Mesendoderm (in vitro differentiated cells): ENCODE data around the gene PROCA1.
"Not testable (repeated sequence)": the region's sequence is repeated elsewhere in the genome, so short reads cannot be mapped to it uniquely, and the experiment has no call there.

ENCODE experiments used
- DNase-seq: peaks from one replicate; pipeline ENCODE4 v3.0.0; 2013
- H2AK5ac ChIP-seq: 2 replicates; pipeline ENCODE4 v1.6.1; 2013; ENCODE audit warnings: low read length, inconsistent platforms
- H2BK120ac ChIP-seq: 2 replicates; pipeline ENCODE4 v1.6.1; 2013; ENCODE audit warnings: low read depth, mild to moderate bottlenecking, low read length, moderate library complexity, mixed read lengths
- H2BK15ac ChIP-seq: replicated peaks from 2 replicates; pipeline ENCODE4 v1.6.1; 2013; ENCODE audit warnings: low read depth, mild to moderate bottlenecking, moderate library complexity
- H2BK5ac ChIP-seq: 2 replicates; pipeline ENCODE4 v1.6.1; 2013; ENCODE audit warnings: low read length, inconsistent platforms
- H3K18ac ChIP-seq: 2 replicates; pipeline ENCODE4 v1.6.1; 2013; ENCODE audit warnings: mild to moderate bottlenecking, low read length, mixed read lengths
- H3K23ac ChIP-seq: one replicate; pipeline ENCODE4 v1.6.1; 2013; ENCODE audit warnings: low read length
- H3K27ac ChIP-seq: 2 replicates; pipeline ENCODE4 v1.5.1; 2013; ENCODE audit warnings: low read depth, mild to moderate bottlenecking, inconsistent platforms, low read length, moderate library complexity
- H3K27me3 ChIP-seq: 2 replicates; pipeline ENCODE4 v1.6.1; 2013; ENCODE audit warnings: low read length, control low read depth, mild to moderate bottlenecking, inconsistent platforms; ENCODE audit not compliant: insufficient read depth, poor library complexity
- H3K36me3 ChIP-seq: 2 replicates; pipeline ENCODE4 v1.6.1; 2013; ENCODE audit warnings: low read length, inconsistent platforms; ENCODE audit not compliant: control insufficient read depth, insufficient read depth
- H3K4ac ChIP-seq: one replicate; pipeline ENCODE4 v1.6.1; 2013; ENCODE audit warnings: low read depth, mild to moderate bottlenecking, low read length, moderate library complexity
- H3K4me1 ChIP-seq: 2 replicates; pipeline ENCODE4 v1.6.1; 2013; ENCODE audit warnings: low read depth, low read length, inconsistent platforms; ENCODE audit not compliant: control insufficient read depth
- H3K4me2 ChIP-seq: 2 replicates; pipeline ENCODE4 v1.6.1; 2013; ENCODE audit warnings: low read length
- H3K4me3 ChIP-seq: 2 replicates; pipeline ENCODE4 v1.5.1; 2013; ENCODE audit warnings: mild to moderate bottlenecking, low read length
- H3K56ac ChIP-seq: one replicate; pipeline ENCODE4 v1.6.1; 2013; ENCODE audit warnings: low read length
- H3K79me1 ChIP-seq: 2 replicates; pipeline ENCODE4 v1.6.1; 2013; ENCODE audit warnings: low read length, inconsistent platforms
- H3K79me2 ChIP-seq: 2 replicates; pipeline ENCODE4 v1.6.1; 2013; ENCODE audit warnings: mild to moderate bottlenecking, low read length; ENCODE audit not compliant: control insufficient read depth, insufficient read depth
- H3K9ac ChIP-seq: 2 replicates; pipeline ENCODE4 v1.6.1; 2013; ENCODE audit warnings: low read length, inconsistent platforms
- H4K5ac ChIP-seq: one replicate; pipeline ENCODE4 v1.6.1; 2013; ENCODE audit warnings: low read length
- H4K8ac ChIP-seq: one replicate; pipeline ENCODE4 v1.6.1; 2013; ENCODE audit warnings: low read depth, mild to moderate bottlenecking, control low read depth, low read length, moderate library complexity
- WGBS: extraction: QIAGEN DNeasy Blood & Tissue Kit; methylation state at CpG from one replicate; pipeline ENCODE4 v1.1.7; 2013; ENCODE audit warnings: low lambda C conversion rate, missing lambda C conversion rate; ENCODE audit not compliant: insufficient coverage; ENCODE audit errors: extremely low coverage; 5-methylcytosine and 5-hydroxymethylcytosine counted together

Gene PROCA1

GRCh38 chr17:28662527-28662829, 49.2 kb downstream of the PROCA1 start:
- Histone ChIP-seq H3K4me2 (peak overlapping the region; percentile 94), H3K4me3 (peak overlapping the region; percentile 91), H3K4me1 (peaks cover 5% of the 10 kb centered on the region), H3K4ac (peak overlapping the region; percentile 41), H3K36me3 (peaks cover 4% of the 10 kb centered on the region), H2BK5ac (peak overlapping the region; percentile 47), H3K27ac (peak overlapping the region; percentile 94), H4K5ac (no peak overlapping the region), H3K23ac (peak overlapping the region; percentile 48), H3K56ac (peak overlapping the region; percentile 100), H3K79me1 (peaks cover 31% of the 10 kb centered on the region), H2AK5ac (no peak overlapping the region), H3K18ac (peak overlapping the region; percentile 84), H3K9ac (peak overlapping the region; percentile 96), H3K79me2 (peaks cover 53% of the 10 kb centered on the region), H2BK120ac (no peak overlapping the region), H3K27me3 (no peaks in the 10 kb centered on the region), H2BK15ac (no peak overlapping the region), H4K8ac (no peak overlapping the region)
- no CpG with 5 or more reads among the region's 10 CpGs for WGBS
- DNase-seq: no peak

GRCh38 chr17:28661635-28662526, 49.8 kb downstream of the PROCA1 start, which contains the start of the genes SDF2 and SUPT6H:
Gene SDF2 (minus strand): TSS chr17:28661906. CDS start chr17:28661876, 30 bp downstream.
Gene SUPT6H (plus strand): TSS chr17:28662205. CDS start chr17:28673402, 11,197 bp downstream.
- H2BK15ac ChIP-seq: no peak within 1 kb of the TSS
- no peak within 1 kb of the TSS for H2AK5ac ChIP-seq
- WGBS: no CpG with 5 or more reads among the region's 66 CpGs
- peaks cover 31% of the 10 kb centered on the region for H3K79me1 ChIP-seq
- peak within 1 kb of the TSS; percentile 94 for H3K4me2 ChIP-seq
- peak within 1 kb of the TSS; percentile 100 for H3K56ac ChIP-seq
- peak; percentile 93 for DNase-seq
- peaks cover 53% of the 10 kb centered on the region for H3K79me2 ChIP-seq
- H3K4me3 ChIP-seq: peak within 1 kb of the TSS; percentile 99
- peak within 1 kb of the TSS; percentile 46 for H2BK120ac ChIP-seq
- H3K27me3 ChIP-seq: no peaks in the 10 kb centered on the region
- H3K18ac ChIP-seq: peak within 1 kb of the TSS; percentile 91
- H4K5ac ChIP-seq: peak within 1 kb of the TSS; percentile 91
- peak within 1 kb of the TSS; percentile 76 for H3K4ac ChIP-seq
- peak within 1 kb of the TSS; percentile 100 for H4K8ac ChIP-seq
- H2BK5ac ChIP-seq: peak within 1 kb of the TSS; percentile 97
- peaks cover 5% of the 10 kb centered on the region for H3K4me1 ChIP-seq
- H3K23ac ChIP-seq: peak within 1 kb of the TSS; percentile 66
- H3K36me3 ChIP-seq: peaks cover 4% of the 10 kb centered on the region
- H3K9ac ChIP-seq: peak within 1 kb of the TSS; percentile 96
- H3K27ac ChIP-seq: peak within 1 kb of the TSS; percentile 94

DNA sequence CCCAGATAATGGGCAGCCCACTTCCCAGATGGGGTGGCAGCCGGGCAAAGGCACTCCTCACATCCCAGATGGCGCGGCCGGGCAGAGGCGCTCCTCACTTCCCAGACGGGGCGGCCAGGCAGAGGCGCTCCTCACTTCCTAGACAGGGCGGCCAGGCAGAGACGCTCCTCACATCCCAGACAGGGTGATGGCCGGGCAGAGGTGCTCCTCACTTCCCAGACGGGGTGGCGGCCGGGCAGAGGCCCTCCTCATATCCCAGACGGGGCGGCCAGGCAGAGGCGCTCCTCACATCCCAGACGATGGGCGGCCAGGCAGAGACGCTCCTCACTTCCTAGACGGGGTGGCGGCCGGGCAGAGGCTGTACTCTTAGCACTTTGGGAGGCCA, 52.2 kb downstream of the PROCA1 start:
- H3K27me3 ChIP-seq, H3K18ac ChIP-seq, H3K56ac ChIP-seq, H3K9ac ChIP-seq, H2BK120ac ChIP-seq, H2AK5ac ChIP-seq, H2BK5ac ChIP-seq, H4K8ac ChIP-seq, H3K4ac ChIP-seq, H3K27ac ChIP-seq, H3K4me1 ChIP-seq, H3K4me3 ChIP-seq, H3K4me2 ChIP-seq, H3K23ac ChIP-seq, H2BK15ac ChIP-seq, H4K5ac ChIP-seq, H3K36me3 ChIP-seq: not testable (repeated sequence)
- WGBS: no CpG with 5 or more reads among the region's 23 CpGs
- DNase-seq: peak; percentile 12
- Histone ChIP-seq H3K79me2 (peaks cover 38% of the 10 kb centered on the region), H3K79me1 (peaks cover 30% of the 10 kb centered on the region)

- DNase-seq: peak; percentile 54
- H3K27ac ChIP-seq, H3K4me1 ChIP-seq, H2BK15ac ChIP-seq, H3K36me3 ChIP-seq, H3K4ac ChIP-seq, H4K8ac ChIP-seq, H2AK5ac ChIP-seq, H4K5ac ChIP-seq, H3K18ac ChIP-seq, H3K9ac ChIP-seq, H2BK5ac ChIP-seq, H3K23ac ChIP-seq, H3K56ac ChIP-seq, H2BK120ac ChIP-seq, H3K4me2 ChIP-seq, H3K27me3 ChIP-seq, H3K4me3 ChIP-seq: not testable (repeated sequence)
- H3K79me1 ChIP-seq: peaks cover 28% of the 10 kb centered on the region
- WGBS: no CpG with 5 or more reads among the region's 46 CpGs
- H3K79me2 ChIP-seq: peaks cover 33% of the 10 kb centered on the region
These were observed 52.8 kb downstream of the PROCA1 start for GRCh38 chr17:28658766-28659496.

DNA sequence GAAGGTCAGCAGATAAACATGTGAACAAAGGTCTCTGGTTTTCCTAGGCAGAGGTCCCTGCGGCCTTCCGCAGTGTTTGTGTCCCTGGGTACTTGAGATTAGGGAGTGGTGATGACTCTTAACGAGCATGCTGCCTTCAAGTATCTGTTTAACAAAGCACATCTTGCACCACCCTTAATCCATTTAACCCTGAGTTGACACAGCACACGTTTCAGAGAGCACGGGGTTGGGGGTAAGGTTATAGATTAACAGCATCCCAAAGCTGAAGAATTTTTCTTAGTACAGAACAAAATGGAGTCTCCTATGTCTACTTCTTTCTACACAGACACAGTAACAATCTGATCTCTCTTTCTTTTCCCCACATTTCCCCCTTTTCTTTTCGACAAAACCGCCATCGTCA, 53.3 kb downstream of the PROCA1 start:
- not testable (repeated sequence) for DNase-seq, H3K4me1 ChIP-seq, H3K4ac ChIP-seq, H3K56ac ChIP-seq, H2BK15ac ChIP-seq, H3K4me3 ChIP-seq, H3K4me2 ChIP-seq, H3K36me3 ChIP-seq, H3K27ac ChIP-seq, H2BK120ac ChIP-seq, H4K5ac ChIP-seq, H3K27me3 ChIP-seq, H2AK5ac ChIP-seq, H4K8ac ChIP-seq, H2BK5ac ChIP-seq, H3K18ac ChIP-seq, H3K23ac ChIP-seq, H3K9ac ChIP-seq
- Histone ChIP-seq H3K79me2 (peaks cover 28% of the 10 kb centered on the region), H3K79me1 (peaks cover 26% of the 10 kb centered on the region)
- no CpG with 5 or more reads among the region's 8 CpGs for WGBS
